Putamen (tissue), 1 donor: ENCODE data around the gene GMIP.

Experiments used
- DNase-seq: peaks from one replicate; pipeline ENCODE4 v3.0.0-alpha.2; 2016; ENCODE audit warnings: low spot score

The GMIP gene

GRCh38 chr19:19659646-19660245 lies 16.3 kb upstream of the GMIP start:
- no peak for DNase-seq

DNA sequence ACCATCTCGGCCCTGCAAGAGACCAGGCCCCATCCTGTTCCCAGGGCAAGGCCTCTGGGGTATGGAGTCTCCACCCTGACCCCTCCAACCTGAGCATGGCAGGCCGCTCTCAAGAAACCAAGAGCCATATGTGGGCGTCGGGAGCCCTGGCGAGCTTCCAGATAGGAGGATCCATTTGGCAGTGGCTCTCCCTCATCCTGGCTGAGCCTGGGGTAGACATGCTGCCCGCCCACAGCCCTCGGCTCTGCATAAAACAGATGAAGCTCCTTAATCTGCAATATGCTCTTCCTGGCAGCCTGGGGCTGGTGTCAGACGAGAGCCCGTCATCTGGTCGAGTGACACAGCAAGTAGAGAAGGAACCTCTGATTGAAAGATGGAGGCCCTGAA lies 13.9 kb upstream of the GMIP start:
- no peak for DNase-seq

DNA sequence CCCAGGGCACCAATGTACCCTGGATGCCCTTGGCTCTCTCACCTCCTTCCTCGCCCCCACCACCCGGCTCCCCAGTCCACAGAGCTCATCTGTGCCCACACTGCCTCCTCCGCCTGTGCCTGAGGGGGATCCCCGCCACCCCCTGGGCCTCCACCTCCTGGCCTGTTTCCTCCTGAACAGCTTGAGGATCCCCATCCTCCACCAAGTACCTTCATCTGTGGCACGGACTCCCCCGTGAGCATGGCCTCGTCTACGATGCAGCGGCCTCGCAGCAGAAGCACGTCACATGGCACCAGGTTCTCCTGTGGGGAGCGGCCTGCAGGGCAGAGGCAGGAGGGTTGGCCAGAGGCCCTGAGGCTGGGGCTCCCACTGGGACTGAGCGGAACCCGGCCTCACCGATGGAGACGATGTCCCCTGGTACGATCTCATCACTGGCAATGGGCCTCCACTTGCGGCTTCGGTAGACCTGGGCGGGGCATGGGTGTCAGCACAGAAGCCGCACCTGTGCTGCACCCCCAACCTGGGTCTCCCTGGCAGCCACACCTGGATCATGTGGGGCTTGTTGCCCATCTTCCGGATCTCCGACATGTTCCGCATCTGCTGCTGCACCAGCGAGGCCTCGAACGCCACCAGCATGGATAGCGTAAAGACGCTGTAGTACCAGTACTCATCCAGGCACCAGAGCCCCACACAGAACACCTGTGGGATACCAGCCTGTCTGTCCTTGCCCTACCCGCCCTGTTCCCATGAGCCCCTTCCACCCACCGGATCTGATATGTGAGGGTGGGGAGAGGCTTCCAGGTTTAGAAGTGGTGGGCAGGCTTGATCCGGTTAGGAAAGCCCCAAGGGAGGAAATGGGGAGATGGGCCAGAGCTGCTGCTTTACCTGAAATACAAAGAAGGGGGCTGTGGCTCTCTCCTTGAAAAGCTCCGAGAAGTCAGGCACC lies 13.3 kb upstream of the GMIP start:
- no peak for DNase-seq

DNA sequence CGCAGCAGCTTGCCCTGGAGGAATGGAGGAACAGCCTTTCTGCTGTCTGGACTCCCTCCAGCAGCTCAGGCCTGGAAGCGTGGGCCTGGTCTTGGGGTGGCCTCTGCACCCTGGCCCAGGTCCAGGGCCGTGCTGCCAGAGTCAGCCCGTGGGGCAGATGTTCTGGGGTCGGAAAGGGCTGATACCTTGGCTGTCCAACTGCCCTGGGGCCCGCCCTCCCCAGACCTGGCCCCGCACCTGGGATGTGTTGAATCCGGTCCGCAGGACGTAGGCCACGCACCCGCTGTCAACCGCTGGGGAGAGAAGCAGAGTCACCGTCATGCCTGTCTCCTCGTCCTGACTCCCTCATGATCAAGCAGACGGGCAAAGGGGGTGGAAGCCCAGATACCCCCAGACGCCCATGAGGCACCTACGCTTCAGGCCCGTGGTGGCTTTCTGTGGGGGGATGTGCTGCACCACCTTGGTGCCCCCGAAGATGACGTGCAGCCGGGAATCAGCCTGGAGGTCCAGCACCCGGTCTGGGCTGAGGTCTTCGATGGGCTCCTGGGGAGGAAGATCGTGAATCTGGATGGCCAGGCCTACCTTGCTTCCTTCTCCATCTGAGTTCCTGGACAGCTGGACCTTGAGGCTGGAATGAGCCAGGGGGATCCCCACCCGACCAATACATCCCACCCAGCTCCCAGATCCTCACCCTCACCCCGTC lies 12.3 kb upstream of the GMIP start:
- no peak for DNase-seq

GRCh38 chr19:19655051-19655594 lies 11.7 kb upstream of the GMIP start:
- DNase-seq: no peak

GRCh38 chr19:19654441-19654840 lies 11.0 kb upstream of the GMIP start:
- no peak for DNase-seq

GRCh38 chr19:19653597-19654147 lies 10.2 kb upstream of the GMIP start:
- DNase-seq: no peak

GRCh38 chr19:19652482-19653295 lies 9.2 kb upstream of the GMIP start:
- no peak for DNase-seq

GRCh38 chr19:19651076-19651475 lies 7.6 kb upstream of the GMIP start:
- peak; percentile 56 for DNase-seq

- no peak for DNase-seq
These were observed 6.9 kb upstream of the GMIP start for GRCh38 chr19:19650331-19650730.

DNA sequence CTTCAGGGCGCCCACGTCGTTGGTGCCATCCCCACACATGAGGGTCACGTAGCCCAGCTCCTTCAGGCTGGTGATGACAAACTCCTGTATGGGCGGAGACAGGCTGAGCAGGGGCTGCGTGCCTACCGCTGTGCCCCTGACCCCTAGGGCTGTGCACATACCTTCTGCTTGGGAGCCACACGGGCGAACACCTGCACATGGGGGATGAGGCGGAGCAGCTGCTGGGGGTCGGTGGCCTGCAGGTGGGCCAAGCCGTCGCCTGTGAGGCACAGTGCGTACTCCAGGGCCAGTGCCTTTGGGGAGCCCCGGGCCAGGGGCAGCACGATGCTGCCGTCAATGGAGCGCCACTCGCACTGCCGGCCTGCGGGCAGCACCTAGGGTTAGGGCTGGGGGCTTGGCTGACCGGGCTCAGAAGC lies 6.1 kb upstream of the GMIP start:
- DNase-seq: no peak

DNA sequence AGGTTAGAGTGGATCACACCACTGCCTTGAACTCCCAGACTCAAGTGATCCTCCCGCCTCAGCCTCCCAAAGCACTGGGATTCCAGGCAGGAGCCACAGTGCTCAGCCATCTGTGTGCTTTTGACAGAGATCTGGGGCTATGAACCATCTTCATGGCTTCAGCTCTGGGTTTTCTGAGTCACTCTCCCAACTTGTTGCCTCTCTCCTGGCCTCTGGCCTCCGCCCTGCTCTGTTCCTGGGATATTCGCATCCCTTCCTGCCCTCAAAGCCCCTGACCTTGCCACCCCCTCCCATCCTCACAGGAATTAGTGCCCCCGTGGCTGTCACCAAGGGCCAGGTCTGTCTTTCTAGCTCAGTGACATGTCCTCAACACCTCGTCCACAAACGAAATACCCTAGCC lies 5.7 kb upstream of the GMIP start:
- no peak for DNase-seq

GRCh38 chr19:19647037-19647835 lies 3.8 kb upstream of the GMIP start:
- DNase-seq: no peak

DNA sequence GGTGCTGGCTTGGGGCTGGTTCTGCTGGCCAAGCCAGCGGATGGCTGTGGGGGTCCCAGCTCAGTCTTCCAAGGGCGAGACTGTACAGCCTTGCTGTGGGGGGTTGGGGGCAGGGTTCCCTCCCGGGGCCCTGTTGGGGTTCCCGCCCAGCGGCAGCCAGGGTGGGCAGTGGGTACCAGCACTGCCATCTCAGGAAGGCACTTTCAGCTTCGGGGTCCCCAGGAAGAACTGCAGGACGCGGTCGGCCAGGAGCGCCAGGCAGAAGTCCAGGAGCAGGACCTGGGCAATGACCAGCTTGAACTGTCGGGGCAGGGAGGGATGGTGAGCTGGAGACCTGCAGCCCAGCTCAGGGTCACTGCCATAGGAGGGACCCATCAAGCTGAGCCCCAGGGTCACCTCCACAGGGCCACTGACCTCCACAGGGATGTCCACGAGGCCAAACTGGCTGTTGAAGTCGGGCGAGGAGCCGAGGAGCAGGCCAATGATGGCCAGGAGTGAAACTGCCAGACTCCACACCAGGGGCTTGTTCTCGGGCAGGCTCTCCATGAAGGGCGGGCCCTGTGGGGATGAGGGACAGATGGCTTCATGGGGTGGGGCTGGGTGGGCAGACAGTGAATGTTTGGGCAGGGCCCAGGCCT lies 1.9 kb upstream of the GMIP start:
- no peak for DNase-seq

DNA sequence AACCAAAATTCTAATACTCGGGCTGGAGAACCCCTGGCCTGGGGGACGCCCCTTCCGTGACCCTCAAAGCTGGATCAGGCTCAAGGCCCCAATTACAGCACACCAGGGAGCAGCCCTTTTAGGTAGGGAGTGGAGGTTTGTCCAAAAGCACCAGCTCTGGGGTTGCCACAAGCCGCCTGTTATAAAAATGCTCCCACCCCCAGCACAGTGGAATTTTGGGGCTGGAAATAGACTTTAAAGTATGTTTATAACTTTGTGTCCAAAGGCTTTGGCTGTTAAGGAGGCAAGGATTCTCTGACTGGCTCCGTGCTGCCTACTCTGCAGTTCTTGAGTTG lies 564 bp upstream of the GMIP start:
- DNase-seq: no peak

DNA sequence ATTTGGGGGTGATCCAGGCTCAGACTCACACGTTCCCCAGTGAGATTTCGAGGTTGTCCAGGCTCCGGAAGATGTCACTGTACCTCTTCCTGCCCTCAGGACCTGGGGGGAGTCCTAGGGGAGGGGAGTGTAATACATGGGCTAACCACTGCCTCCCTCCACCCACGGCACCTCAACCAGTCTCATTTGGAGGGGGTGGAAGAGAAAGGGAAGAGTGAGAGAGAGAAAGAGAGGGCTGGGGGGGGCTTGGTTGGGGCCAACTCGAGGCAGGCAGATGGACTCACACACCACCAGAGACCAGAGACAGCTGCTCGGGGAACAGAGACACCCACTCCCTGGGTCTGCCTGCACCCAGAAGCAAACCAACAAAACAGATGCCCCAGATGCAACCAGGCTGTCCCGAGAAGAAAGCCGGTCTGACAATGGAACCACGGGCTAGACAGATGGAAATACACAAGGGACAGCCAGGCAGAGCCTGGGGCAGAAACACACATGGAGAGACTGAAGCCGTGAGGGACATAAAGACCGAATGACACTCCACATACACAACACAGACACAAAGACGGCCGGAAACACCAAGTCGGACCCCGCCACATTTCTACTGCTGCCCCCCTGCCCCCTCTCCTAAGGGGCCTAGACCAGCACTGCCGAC lies 825 bp downstream of the GMIP start:
- DNase-seq: no peak

DNA sequence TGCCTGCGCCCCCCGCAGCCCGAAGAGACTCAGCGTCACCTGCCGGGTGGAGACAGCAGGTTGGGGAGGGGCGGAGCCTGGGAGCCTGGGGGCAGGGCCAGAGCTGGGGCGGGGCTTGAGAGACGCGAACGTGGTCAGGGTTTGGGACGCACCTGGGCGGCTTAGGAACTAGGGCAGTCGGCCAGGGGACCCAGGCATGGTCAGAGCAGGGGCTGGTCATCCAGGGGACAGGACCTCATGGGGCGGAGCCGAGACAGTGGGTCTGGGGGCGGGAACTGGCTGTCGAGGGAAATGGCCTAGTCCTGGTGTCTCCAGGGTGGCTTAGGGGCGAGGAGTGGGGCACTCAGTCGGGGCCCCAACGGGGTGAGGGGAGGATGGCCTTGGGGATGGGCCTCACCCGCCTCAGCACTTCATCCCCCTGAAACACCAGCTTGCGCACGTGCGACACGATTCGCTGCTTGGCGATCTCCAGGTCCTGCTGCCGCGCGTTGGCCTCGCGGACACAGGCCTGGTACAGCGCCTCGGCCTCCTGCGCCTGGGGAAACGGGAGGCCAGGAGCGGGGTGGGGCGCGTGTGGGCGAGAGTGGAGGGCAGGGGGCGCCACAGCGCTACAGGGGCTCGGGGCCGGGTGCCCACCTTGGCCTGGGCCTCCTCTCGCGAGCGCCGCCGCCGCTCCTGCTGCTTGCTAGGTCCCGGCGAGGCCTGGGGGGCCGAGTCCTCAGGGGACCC lies 5.8 kb downstream of the GMIP start:
- DNase-seq: no peak

- no peak for DNase-seq
These were observed 6.3 kb downstream of the GMIP start for GRCh38 chr19:19637186-19637522.

DNA sequence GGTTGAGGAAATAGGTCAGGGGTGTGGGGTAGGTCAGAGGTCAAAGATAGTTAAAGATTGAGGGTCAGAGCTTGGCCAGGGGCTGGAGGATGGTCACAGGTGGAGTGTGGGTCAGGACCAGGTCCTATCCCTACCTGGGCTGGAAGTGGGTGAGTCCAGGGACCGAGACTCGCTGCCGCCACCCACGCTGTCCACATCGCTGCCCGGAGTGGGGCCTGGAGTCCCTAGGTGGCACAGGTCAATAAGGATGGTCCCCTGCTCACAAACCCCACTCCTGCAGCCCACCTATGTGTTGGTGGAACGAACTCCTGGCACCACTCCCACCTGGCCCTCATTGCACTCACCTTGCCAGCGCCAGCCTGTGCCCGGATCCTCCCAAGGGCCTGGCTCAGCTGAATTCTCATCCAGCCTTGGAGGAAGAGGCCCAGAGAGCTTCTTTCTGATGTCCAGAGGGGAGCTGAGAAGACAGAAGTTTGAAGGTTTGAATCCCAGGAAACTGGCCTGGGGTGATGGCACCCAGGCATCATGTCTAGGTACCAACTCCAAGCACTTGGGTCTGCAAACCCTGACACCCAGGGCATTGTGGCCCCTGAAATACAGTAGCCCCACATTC lies 6.8 kb downstream of the GMIP start:
- no peak for DNase-seq
